SK-N-SH (cell line): ENCODE data around the gene PRKG1.

Experiments used
- EP300 ChIP-seq, 2 experiments: IDR thresholded peaks; 2 replicates each; pipeline versions ENCODE4 v1.4.0 to v1.6.1; 2012; ENCODE audit warnings: borderline replicate concordance in 1 of 2, low read depth in 1 of 2, low read length in 1 of 2
- GATA2 ChIP-seq: sonication (generic); formaldehyde crosslinking; IDR thresholded peaks from 2 replicates; pipeline ENCODE4 v1.5.0; 2020; ENCODE audit warnings: mild to moderate bottlenecking, missing genetic modification reagents
- JUND ChIP-seq: IDR thresholded peaks from 2 replicates; pipeline ENCODE4 v1.4.0; 2012
- MXI1 ChIP-seq: IDR thresholded peaks from 2 replicates; pipeline ENCODE4 v1.6.1; 2012; ENCODE audit warnings: mild to moderate bottlenecking, low read depth, low read length, improper control_type of control experiment
- RAD21 ChIP-seq: IDR thresholded peaks from 2 replicates; pipeline ENCODE4 v1.6.1; 2012; ENCODE audit warnings: mild to moderate bottlenecking, low read length
- RFX5 ChIP-seq: IDR thresholded peaks from 2 replicates; pipeline ENCODE4 v1.6.1; 2012; ENCODE audit warnings: mild to moderate bottlenecking, improper control_type of control experiment, low read length
- TF ChIP-seq, protein P1 (sequence below): IDR thresholded peaks from 2 replicates; pipeline ENCODE4 v1.4.0; 2012; ENCODE audit warnings: low read depth
- TF ChIP-seq, protein P2 (sequence below): fragments of 200-600 bp; sonication (generic); IDR thresholded peaks from 2 replicates; pipeline ENCODE4 v1.6.1; 2017; ENCODE audit warnings: antibody characterized with exemption, mild to moderate bottlenecking, moderate library complexity

- TF ChIP-seq MXI1 (no peak), GATA2 (no peak), JUND (peak; percentile 93), RAD21 (no peak), RFX5 (no peak), EP300 (IDR thresholded peaks at IDR 0.05; ENCODE audit: borderline replicate concordance in 1 of 2, low read depth in 1 of 2, low read length in 1 of 2) (peak in 1 of 2 experiments; percentile 82; a peak in 2 of 4 replicates)
- TF ChIP-seq, protein P1, sequence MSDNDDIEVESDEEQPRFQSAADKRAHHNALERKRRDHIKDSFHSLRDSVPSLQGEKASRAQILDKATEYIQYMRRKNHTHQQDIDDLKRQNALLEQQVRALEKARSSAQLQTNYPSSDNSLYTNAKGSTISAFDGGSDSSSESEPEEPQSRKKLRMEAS = no peak
- TF ChIP-seq, protein P2, sequence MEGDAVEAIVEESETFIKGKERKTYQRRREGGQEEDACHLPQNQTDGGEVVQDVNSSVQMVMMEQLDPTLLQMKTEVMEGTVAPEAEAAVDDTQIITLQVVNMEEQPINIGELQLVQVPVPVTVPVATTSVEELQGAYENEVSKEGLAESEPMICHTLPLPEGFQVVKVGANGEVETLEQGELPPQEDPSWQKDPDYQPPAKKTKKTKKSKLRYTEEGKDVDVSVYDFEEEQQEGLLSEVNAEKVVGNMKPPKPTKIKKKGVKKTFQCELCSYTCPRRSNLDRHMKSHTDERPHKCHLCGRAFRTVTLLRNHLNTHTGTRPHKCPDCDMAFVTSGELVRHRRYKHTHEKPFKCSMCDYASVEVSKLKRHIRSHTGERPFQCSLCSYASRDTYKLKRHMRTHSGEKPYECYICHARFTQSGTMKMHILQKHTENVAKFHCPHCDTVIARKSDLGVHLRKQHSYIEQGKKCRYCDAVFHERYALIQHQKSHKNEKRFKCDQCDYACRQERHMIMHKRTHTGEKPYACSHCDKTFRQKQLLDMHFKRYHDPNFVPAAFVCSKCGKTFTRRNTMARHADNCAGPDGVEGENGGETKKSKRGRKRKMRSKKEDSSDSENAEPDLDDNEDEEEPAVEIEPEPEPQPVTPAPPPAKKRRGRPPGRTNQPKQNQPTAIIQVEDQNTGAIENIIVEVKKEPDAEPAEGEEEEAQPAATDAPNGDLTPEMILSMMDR = no peak
These were observed 35.7 kb downstream of the PRKG1 start for GRCh38 chr10:51109801-51110533.
